Measurements from ENCODE around the gene ARFRP1.

GRCh38 chr20:63687419-63688178 is 20.2 kb downstream of the ARFRP1 start:
- TF ChIP-seq CTCF (IDR thresholded peaks at IDR 0.05) (no peak), POLR2A (IDR thresholded peaks at IDR 0.05) (no peak)
